GM12878 (cell line): ENCODE results near the gene TAF6. TPM values are rescaled to one million over a fixed set of nuclear protein-coding genes. Genes with fewer than 3 reads are reported as not detected.

Experiments used
- ATAC-seq: fragments of 200-7000 bp; cut with Tn5 transposase; 3 replicates; pipeline ENCODE4 v1.9.1; 2020; ENCODE audit warnings: mild to moderate bottlenecking, moderate library complexity
- Bru-seq: library from RNA; stranded (reverse); fragments of 400-500 nt; gene quantifications from one replicate; lab custom pipeline; 2021; lab: Mats Ljungman, UMichigan
- BruChase-seq, 2 experiments: library from RNA; stranded (reverse); fragments of 400-500 nt; gene quantifications; one replicate each; lab custom pipeline; 2021; lab: Mats Ljungman, UMichigan
- BruUV-seq: library from RNA; stranded (reverse); fragments of 400-500 nt; replicated peaks from 2 replicates; lab custom pipeline; 2021; lab: Mats Ljungman, UMichigan
- CTCF ChIA-PET: fragments of 300-600 bp; sonication (Branson Sonifier 250); formaldehyde crosslinking; extraction: SDS; loops from one replicate; lab custom pipeline; 2021; ENCODE audit warnings: inconsistent platforms; lab: Yijun Ruan, JAX
- POLR2A ChIA-PET: fragments of 350-600 bp; formaldehyde crosslinking; extraction: SDS; loops from one replicate; lab custom pipeline; 2021; ENCODE audit warnings: inconsistent platforms; lab: Charles Lee
- RAD21 ChIA-PET: fragments of 300-600 bp; sonication (Branson Sonifier 250); formaldehyde crosslinking; loops from one replicate; lab custom pipeline; 2023; ENCODE audit warnings: antibody characterized with exemption; ENCODE audit not compliant: unreplicated experiment; lab: Charles Lee
- SMC1A ChIA-PET: fragments of 300-600 bp; sonication (Branson Sonifier 250); formaldehyde crosslinking; loops from one replicate; lab custom pipeline; 2023; ENCODE audit not compliant: unreplicated experiment, uncharacterized antibody; lab: Charles Lee
- DNase-seq: peaks from one replicate; pipeline ENCODE4 v3.0.0-alpha.2; 2011; ENCODE audit warnings: low read depth, low spot score
- FAIRE-seq: peaks from 3 replicates; lab custom pipeline; 2011; peaks lifted over from hg19 to GRCh38; lab: Jason Lieb, UNC
- H2AFZ ChIP-seq: 2 replicates; pipeline ENCODE4 v1.6.0; 2011; ENCODE audit warnings: low read depth, low read length, control low read depth; ENCODE audit not compliant: control insufficient read depth
- H3K27ac ChIP-seq: 2 replicates; pipeline ENCODE4 v1.5.1; 2011; ENCODE audit warnings: control low read depth; ENCODE audit not compliant: control insufficient read depth, insufficient read depth
- H3K27me3 ChIP-seq, 2 experiments: replicated peaks in 1 of 2; 2 replicates each; pipeline versions ENCODE4 v1.6.0 to v1.6.1; 2011; ENCODE audit warnings: low read length in 1 of 2; ENCODE audit not compliant: control insufficient read depth in 2 of 2, insufficient read depth in 2 of 2
- H3K36me3 ChIP-seq, 2 experiments: 2 replicates each; pipeline ENCODE4 v1.5.1; 2011; ENCODE audit warnings: low read length in 1 of 2; ENCODE audit not compliant: control insufficient read depth in 2 of 2, insufficient read depth in 2 of 2
- H3K4me1 ChIP-seq: 2 replicates; pipeline ENCODE4 v1.6.1; 2011; ENCODE audit warnings: mild to moderate bottlenecking, low read length, moderate library complexity, mixed read lengths; ENCODE audit not compliant: control insufficient read depth, insufficient read depth
- H3K4me2 ChIP-seq: 2 replicates; pipeline ENCODE4 v1.6.0; 2011; ENCODE audit warnings: control low read depth; ENCODE audit not compliant: control insufficient read depth, insufficient read depth
- H3K4me3 ChIP-seq: fragments of 200-600 bp; sonication (generic); 2 replicates; pipeline ENCODE4 v1.5.1; 2016
- H3K79me2 ChIP-seq: 2 replicates; pipeline ENCODE4 v1.6.0; 2011; ENCODE audit warnings: low read length; ENCODE audit not compliant: control insufficient read depth, insufficient read depth
- H3K9ac ChIP-seq: 2 replicates; pipeline ENCODE4 v1.8.0; 2011; ENCODE audit warnings: low read length, control low read depth, mixed read lengths; ENCODE audit not compliant: control insufficient read depth, insufficient read depth
- H3K9me3 ChIP-seq: replicated peaks from 3 replicates; pipeline ENCODE4 v1.5.1; 2011; ENCODE audit warnings: mild to moderate bottlenecking, low read length; ENCODE audit not compliant: control insufficient read depth, insufficient read depth
- H4K20me1 ChIP-seq: 2 replicates; pipeline ENCODE4 v1.6.0; 2011; ENCODE audit not compliant: control insufficient read depth, insufficient read depth
- ASH2L ChIP-seq: fragments of 300-600, 200-600 bp; sonication (generic); IDR thresholded peaks from 2 replicates; pipeline ENCODE4 v1.6.1; 2017; ENCODE audit warnings: low read depth, mild to moderate bottlenecking, borderline replicate concordance
- BHLHE40 ChIP-seq, 2 experiments: fragments of 450-650 bp in 1 of 2; IDR thresholded peaks; 2 replicates each; pipeline ENCODE4 v1.6.1; 2011 to 2017; ENCODE audit warnings: low read depth in 2 of 2, borderline replicate concordance in 1 of 2, improper control_type of control experiment in 1 of 2, low read length in 1 of 2, mild to moderate bottlenecking in 1 of 2
- BRCA1 ChIP-seq: IDR thresholded peaks from 2 replicates; pipeline ENCODE4 v1.6.1; 2011; ENCODE audit warnings: low read depth, low read length, improper control_type of control experiment
- CBFB ChIP-seq: IDR thresholded peaks from 2 replicates; pipeline ENCODE4 v1.6.1; 2016; ENCODE audit warnings: antibody characterized with exemption, low read depth
- CBX5 ChIP-seq: sonication (generic); IDR thresholded peaks from 2 replicates; pipeline ENCODE4 v1.6.1; 2016; ENCODE audit warnings: low read depth, moderate library complexity, mild to moderate bottlenecking, inconsistent platforms
- CUX1 ChIP-seq: IDR thresholded peaks from 2 replicates; pipeline ENCODE4 v1.6.1; 2012; ENCODE audit warnings: improper control_type of control experiment, low read depth, low read length; ENCODE audit not compliant: insufficient replicate concordance
- FOXM1 ChIP-seq: IDR thresholded peaks from 2 replicates; pipeline ENCODE4 v1.6.1; 2012; ENCODE audit warnings: low read depth, mild to moderate bottlenecking, inconsistent platforms, low read length, moderate library complexity
- NBN ChIP-seq: fragments of 450-650 bp; IDR thresholded peaks from 2 replicates; pipeline ENCODE4 v1.6.1; 2016
- NFYA ChIP-seq: IDR thresholded peaks from 2 replicates; pipeline ENCODE4 v1.6.1; 2011; ENCODE audit warnings: low read depth, mild to moderate bottlenecking, low read length, improper control_type of control experiment, borderline replicate concordance
- NR2F1 ChIP-seq: fragments of 450-650 bp; conservative IDR thresholded peaks from 2 replicates; pipeline ENCODE4 v1.6.1; 2017; ENCODE audit warnings: mild to moderate bottlenecking
- RFX5 ChIP-seq: IDR thresholded peaks from 2 replicates; pipeline ENCODE4 v1.6.1; 2011; ENCODE audit warnings: low read depth, low read length, improper control_type of control experiment
- RUNX3 ChIP-seq: IDR thresholded peaks from 2 replicates; pipeline ENCODE4 v1.6.1; 2012; ENCODE audit warnings: low read length, inconsistent platforms
- SRF ChIP-seq, 2 experiments: IDR thresholded peaks; 2 replicates each; pipeline ENCODE4 v1.6.1; 2011; ENCODE audit warnings: low read depth in 2 of 2, low read length in 2 of 2, mild to moderate bottlenecking in 1 of 2, moderate library complexity in 1 of 2
- TCF7 ChIP-seq: IDR thresholded peaks from 2 replicates; pipeline ENCODE4 v1.6.1; 2014; ENCODE audit warnings: antibody characterized with exemption, borderline replicate concordance
- WGBS: methylation state at CpG from one replicate; pipeline ENCODE4 v1.1.6; 2016; ENCODE audit warnings: low lambda C conversion rate; ENCODE audit not compliant: insufficient replicate concordance, insufficient coverage; ENCODE audit errors: missing lambda C conversion rate; 5-methylcytosine and 5-hydroxymethylcytosine counted together
- in situ Hi-C: fragments of 300-500 bp; cut with MboI; formaldehyde crosslinking; loops from 9 replicates; pipeline ENCODE4 v1.14.3; 2018; ENCODE audit warnings: mixed read lengths
- intact Hi-C: fragments of 100-400 bp; cut with micrococcal nuclease; formaldehyde crosslinking; loops from one replicate; pipeline ENCODE4 v1.14.2; 2022; ENCODE audit not compliant: unreplicated experiment
- long read RNA-seq, 2 experiments: library from polyadenylated mRNA; unstranded; transcript quantifications; one replicate each; pipeline ENCODE4 v2.0.0, GENCODE V29; 2019 to 2020
- polyA minus RNA-seq, 3 experiments: library from RNA; depleted of rRNA, polyadenylated mRNA; stranded (reverse); fragments of >200 nt; gene quantifications; 2 replicates each; pipeline ENCODE4 v1.2.3, GENCODE V29; 2011
- polyA plus RNA-seq, 11 experiments: library from polyadenylated mRNA; depleted of rRNA in 4 of 11; unstranded in 6 of 11; stranded (reverse) in 5 of 11; fragments of >200 nt; fragmentation: Nextera tagmentation in 4 of 11; fragmentation: Illumina TruSeq in 1 of 11; extraction: Ambion mirVana in 4 of 11; extraction: Trizol in 1 of 11; gene quantifications; 1 replicate in 1 of 11; 2 replicates in 10 of 11; pipeline versions ENCODE4 v1.2.1 to v1.2.3, GENCODE V29; 2011 to 2016; ENCODE audit warnings: inconsistent platforms in 2 of 11, missing spikeins in 2 of 11, low read depth in 1 of 11
- total RNA-seq, 4 experiments: library from RNA; depleted of rRNA in 3 of 4; stranded (reverse); fragments of >200 nt in 3 of 4; fragmentation: Illumina TruSeq in 1 of 4; extraction: Trizol in 1 of 4; gene quantifications; 2 replicates each; pipeline versions ENCODE4 v1.2.1 to v1.2.3, GENCODE V29; 2013 to 2021

Gene TAF6
- 16.9 and 27.3 TPM in 2 replicates for total RNA-seq (2013; cell fraction: nucleolus; rRNA removed)
- total RNA-seq (2014; rRNA removed) (16.8 and 18.1 TPM in 2 replicates), total RNA-seq (2014; rRNA removed; fragmentation: Illumina TruSeq; extraction: Trizol) (8.5 and 9.3 TPM in 2 replicates), total RNA-seq (2021) (42.1 and 47.1 TPM in 2 replicates), polyA plus RNA-seq (2011; rRNA removed) (2.5 and 6.0 TPM in 2 replicates), polyA plus RNA-seq (2014; fragmentation: Illumina TruSeq; extraction: Trizol) (17.5 and 24.9 TPM in 2 replicates), polyA plus RNA-seq (2014; fragmentation: Nextera tagmentation; extraction: Ambion mirVana) (under 1 TPM; 0.27 to 0.29 TPM), polyA plus RNA-seq (2014; rRNA removed) (15.8 and 24.5 TPM in 2 replicates), polyA plus RNA-seq (2016; fragmentation: Nextera tagmentation; extraction: Ambion mirVana) (10 to 100 TPM; 39.6 to 42.6 TPM), polyA minus RNA-seq (2011; rRNA and poly(A)+ RNA removed) (6.2 and 12.2 TPM in 2 replicates), Bru-seq, nascent RNA (percentile 52 among the genes with signal in this experiment), BruChase-seq, experiment 1, labeled RNA remaining after a 6-hour chase (percentile 76 among the genes with signal in this experiment), BruChase-seq, experiment 2, labeled RNA remaining after a 2-hour chase (percentile 66 among the genes with signal in this experiment)
- 10.1 TPM for polyA plus RNA-seq (2011; ENCODE audit: low read depth)
- 7.1 and 8.6 TPM in 2 replicates for polyA plus RNA-seq (2011; cell fraction: cytosol; rRNA removed)
- 25.5 and 35.5 TPM in 2 replicates for polyA plus RNA-seq (2011; cell fraction: nucleus; rRNA removed)
- 21.6 and 22.0 TPM in 2 replicates for polyA plus RNA-seq (2012)
- 7.5 and 7.8 TPM in 2 replicates for polyA minus RNA-seq (2011; cell fraction: cytosol; rRNA and poly(A)+ RNA removed)
- 5.9 and 11.0 TPM in 2 replicates for polyA minus RNA-seq (2011; cell fraction: nucleus; rRNA and poly(A)+ RNA removed)
- long read RNA-seq, experiment 1, transcript TAF6-211 (15 exons, 2,464 nt) = major isoform, 9 of 24 reads
- long read RNA-seq, experiment 1, partial matches to known transcripts = 2 of 24 reads
- long read RNA-seq, experiment 1, other reads (novel, unspliced or antisense) = 9 of 24 reads
- long read RNA-seq, experiment 2 = 0 reads

GRCh38 chr7:100119072-100119969, at the start of gene TAF6, which contains the start of gene CNPY4:
TAF6 (minus strand) TSS chr7:100119358; CDS start chr7:100114209, 5,149 bp downstream.
CNPY4 (plus strand) TSS chr7:100119634; CDS start chr7:100119745, 111 bp downstream.
- POLR2A ChIA-PET = interaction anchor here (0.5 to 1.6 kb wide), 6 partner anchors 10 to 200 kb away, joined by 3 to 5 read pairs (median 4); partner anchors contain the start of genes MCM7 and TRIM4
- H3K9ac ChIP-seq = peak within 1 kb of the TSS; percentile 85
- H3K4me2 ChIP-seq = peak within 1 kb of the TSS; percentile 77
- intact Hi-C loops (no loop called here), in situ Hi-C loops (no loop called here)
- no peaks in the 10 kb centered on the region; a peak in 1 of 4 replicates for H3K36me3 ChIP-seq
- peaks cover 7% of the 10 kb centered on the region for H3K79me2 ChIP-seq
- H4K20me1 ChIP-seq = no peaks in the 10 kb centered on the region
- RAD21 ChIA-PET = no interaction called here
- SMC1A ChIA-PET = interaction anchor here (1.4 to 1.5 kb wide), 2 partner anchors 11 to 17 kb away, joined by 3 to 4 read pairs; no protein-coding TSS in a partner anchor
- WGBS = under 1% methylated on average over 49 of the region's 49 CpGs
- peaks cover 3% of the 10 kb centered on the region for H3K4me1 ChIP-seq
- no TSS peak for BruUV-seq
- DNase-seq (peak; percentile 80), ATAC-seq (peak; percentile 94), FAIRE-seq (peak; percentile 91)
- CTCF ChIA-PET = interaction anchor here (0.8 to 1.8 kb wide), 2 partner anchors 10 to 13 kb away, joined by 4 read pairs; no protein-coding TSS in a partner anchor
- H3K27me3 ChIP-seq = no peaks in the 10 kb centered on the region
- no peaks in the 10 kb centered on the region for H3K9me3 ChIP-seq
- peak within 1 kb of the TSS; percentile 82 for H3K4me3 ChIP-seq
- peak within 1 kb of the TSS; percentile 91 for H3K27ac ChIP-seq
- peak within 1 kb of the TSS; percentile 93 for H2AFZ ChIP-seq
- TF ChIP-seq CBFB (peak; percentile 66; the same call in 1 of the 2 replicates), BHLHE40 (IDR thresholded peaks at IDR 0.05; ENCODE audit: borderline replicate concordance in 1 of 2, low read depth in 2 of 2, low read length in 1 of 2) (no peak; a peak in 1 of 4 replicates), BRCA1 (no peak), NFYA (no peak), NBN (peak; percentile 63; the same call in 1 of the 2 replicates), CUX1 (peak; percentile 59), RFX5 (no peak), FOXM1 (no peak; the same call in 1 of the 2 replicates), SRF (IDR thresholded peaks at IDR 0.05; ENCODE audit: low read depth in 2 of 2, low read length in 2 of 2) (no peak), TCF7 (no peak), CBX5 (no peak), NR2F1 (peak; percentile 82), ASH2L (0 out of 2 replicates have a peak, but pooled peaks have one; percentile 39), RUNX3 (peak; percentile 57)
